Activated naive CD4-positive, alpha-beta T cell treated with anti-CD3 and anti-CD28 coated beads, Interleukin-2, amount 50 U/mL, for 72 hours (primary cell): ENCODE measurements around the gene ARID3A. TPM values are rescaled to one million over a fixed set of nuclear protein-coding genes. Genes with fewer than 3 reads are reported as not detected.
"Not testable (repeated sequence)": the region's sequence is repeated elsewhere in the genome, so short reads cannot be mapped to it uniquely, and the experiment has no call there.

Experiments used
- ATAC-seq, 2 donors: fragments of 150-1000 bp; cut with Tn5 transposase; 2 replicates each; pipeline ENCODE4 v1.10.0; 2021; ENCODE audit warnings: mild to moderate bottlenecking in 2 of 2, moderate library complexity in 2 of 2
- DNase-seq, 2 donors: peaks; one replicate each; pipeline ENCODE4 v3.0.0; 2021 to 2022; ENCODE audit warnings: low spot score in 2 of 2
- H3K27ac Mint-ChIP-seq, 2 donors: one replicate each; pipeline ENCODE4 v1.8.0; 2022; ENCODE audit warnings: mild to moderate bottlenecking in 2 of 2, mixed read lengths in 2 of 2
- H3K36me3 Mint-ChIP-seq, 2 donors: one replicate each; pipeline ENCODE4 v1.8.0; 2022; ENCODE audit warnings: mixed read lengths in 2 of 2
- H3K9me3 Mint-ChIP-seq, 2 donors: one replicate each; pipeline ENCODE4 v1.8.0; 2022; ENCODE audit warnings: mixed read lengths in 2 of 2
- total RNA-seq, 2 donors: library from RNA; stranded (reverse); gene quantifications; one replicate each; pipeline ENCODE4 v1.2.3, GENCODE V29; 2022

Gene ARID3A
- total RNA-seq, 2 donors from 2014 or later = 22.4 to 35.7 TPM

DNA sequence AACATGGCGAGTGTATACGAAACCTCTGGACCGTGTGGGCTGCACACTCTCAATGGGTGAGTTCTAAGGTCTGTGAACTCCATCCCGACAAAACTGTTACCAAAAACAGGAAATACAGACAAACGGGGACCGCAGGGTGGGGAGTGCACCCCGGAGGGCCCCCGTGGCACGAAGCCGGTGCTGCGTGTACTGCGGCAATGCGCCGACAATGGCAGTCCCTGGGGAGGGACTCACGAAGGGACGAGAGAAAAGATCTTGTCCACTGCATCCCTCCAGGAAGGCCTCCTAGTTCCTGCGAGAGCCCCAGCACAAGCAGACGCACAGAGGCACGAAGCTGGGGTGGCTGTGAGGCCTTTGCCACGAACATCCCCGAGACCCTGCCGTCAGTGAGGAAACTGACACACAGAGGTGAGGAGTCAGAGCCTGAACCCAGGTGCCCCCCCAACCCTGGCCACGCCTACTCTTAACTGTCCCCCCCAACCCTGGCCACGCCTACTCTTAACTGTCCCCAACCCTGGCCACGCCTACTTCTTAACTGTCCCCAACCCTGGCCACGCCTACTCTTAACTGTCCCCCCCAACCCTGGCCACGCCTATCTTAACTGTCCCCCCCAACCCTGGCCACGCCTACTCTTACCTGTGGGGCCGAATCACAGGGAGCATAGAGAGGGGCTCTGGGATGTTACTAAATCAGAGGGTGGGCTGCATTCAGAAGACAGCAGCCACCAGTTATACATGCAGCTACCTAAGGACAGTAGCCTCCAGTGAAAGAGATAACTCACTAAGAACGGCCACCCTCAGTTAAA is 37.1 kb upstream of the ARID3A start:
- DNase-seq (no peak), ATAC-seq (no peak)
- H3K9me3 Mint-ChIP-seq = no peaks in the 10 kb centered on the region
- H3K27ac Mint-ChIP-seq = no peak overlapping the region
- peaks cover 0 to 4% of the 10 kb centered on the region in 2 donors for H3K36me3 Mint-ChIP-seq

DNA sequence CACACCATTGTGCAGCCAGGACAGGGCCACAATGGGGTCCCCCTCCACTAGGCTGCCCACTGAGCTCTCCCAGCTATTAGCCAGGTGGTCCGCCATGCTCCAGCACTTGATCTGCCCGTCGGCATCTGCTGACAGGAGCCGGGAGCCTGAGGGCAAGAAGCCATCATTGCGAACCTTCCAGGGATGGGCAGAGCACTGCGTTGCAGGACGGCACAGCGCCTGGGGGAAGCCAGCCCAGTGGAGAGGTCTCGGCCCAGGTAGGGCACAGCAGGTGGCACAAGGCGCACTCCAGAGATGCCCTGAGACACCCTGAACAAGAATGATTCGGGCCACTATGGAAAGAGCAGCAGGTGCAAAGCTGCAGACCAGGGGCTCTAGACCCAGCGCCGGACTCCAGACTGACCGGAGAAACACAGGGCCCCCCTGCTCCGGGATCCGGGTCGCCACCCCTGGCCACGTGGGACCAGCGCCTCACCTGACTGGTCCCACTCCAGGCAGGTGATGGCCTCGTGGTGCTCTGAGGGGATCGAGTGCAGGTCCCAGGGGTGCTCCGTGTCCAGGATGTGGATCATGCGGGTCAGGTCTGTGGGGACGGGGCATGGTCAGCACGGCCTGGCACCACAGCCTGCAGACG is 36.1 kb upstream of the ARID3A start:
- ATAC-seq (no peak), DNase-seq (no peak)
- Mint-ChIP-seq H3K27ac (peak overlapping the region in 1 of 2 donors; percentile 63), H3K36me3 (peaks cover 0 to 4% of the 10 kb centered on the region in 2 donors), H3K9me3 (no peaks in the 10 kb centered on the region)

DNA sequence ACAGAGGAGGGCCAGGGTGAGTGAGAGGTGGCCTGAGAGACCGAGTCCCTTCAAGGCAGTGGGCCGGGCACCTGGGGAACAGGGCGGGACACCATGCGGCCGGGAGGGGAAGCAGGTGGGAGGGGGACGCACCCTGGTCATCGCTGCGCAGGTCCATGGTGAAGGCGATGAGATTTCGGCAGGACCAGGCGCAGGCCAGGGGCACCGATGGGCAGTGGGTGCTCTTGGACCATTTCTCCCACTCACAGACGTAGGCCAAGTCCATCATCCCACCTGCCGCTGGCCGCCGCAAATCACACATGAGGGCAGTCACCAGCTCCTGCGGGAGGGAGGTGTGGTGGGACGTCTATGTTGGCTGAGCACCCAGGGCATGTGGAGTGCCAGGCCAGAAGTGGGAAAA is 35.0 kb upstream of the ARID3A start:
- no peak for DNase-seq
- Mint-ChIP-seq H3K27ac (peak overlapping the region; percentile 26 to 84), H3K9me3 (no peaks in the 10 kb centered on the region), H3K36me3 (peaks cover 0 to 4% of the 10 kb centered on the region in 2 donors)
- ATAC-seq = no peak

DNA sequence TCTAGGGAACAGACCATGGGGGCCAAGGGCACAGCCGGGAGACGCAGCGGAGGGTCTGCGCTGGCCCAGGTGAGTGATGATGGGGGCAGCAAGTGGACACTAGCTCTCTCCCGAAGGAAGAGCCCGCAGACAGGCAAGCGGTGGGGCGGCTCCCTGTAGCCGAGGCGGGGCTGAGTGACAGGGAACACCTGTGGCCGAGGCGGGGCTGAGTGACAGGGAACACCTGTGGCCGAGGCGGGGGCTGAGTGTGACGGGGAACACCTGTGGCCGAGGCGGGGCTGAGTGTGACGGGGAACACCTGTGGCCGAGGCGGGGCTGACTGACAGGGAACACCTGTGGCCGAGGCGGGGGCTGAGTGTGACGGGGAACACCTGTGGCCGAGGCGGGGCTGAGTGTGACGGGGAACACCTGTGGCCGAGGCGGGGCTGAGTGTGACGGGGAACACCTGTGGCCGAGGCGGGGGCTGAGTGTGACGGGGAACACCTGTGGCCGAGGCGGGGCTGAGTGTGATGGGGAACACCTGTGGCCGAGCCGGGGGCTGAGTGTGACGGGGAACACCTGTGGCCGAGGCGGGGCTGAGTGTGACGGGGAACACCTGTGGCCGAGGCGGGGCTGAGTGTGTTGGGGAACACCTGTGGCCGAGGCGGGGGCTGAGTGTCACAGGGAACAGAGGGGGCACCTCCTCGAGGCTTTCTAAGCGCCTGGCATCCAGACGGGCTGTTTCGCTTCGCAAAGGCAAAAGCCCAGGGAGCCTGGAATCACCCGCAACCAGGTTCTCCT is 34.2 kb upstream of the ARID3A start:
- H3K36me3 Mint-ChIP-seq, DNase-seq, ATAC-seq, H3K9me3 Mint-ChIP-seq: not testable (repeated sequence)
- peak overlapping the region; percentile 93 to 97 for H3K27ac Mint-ChIP-seq

DNA sequence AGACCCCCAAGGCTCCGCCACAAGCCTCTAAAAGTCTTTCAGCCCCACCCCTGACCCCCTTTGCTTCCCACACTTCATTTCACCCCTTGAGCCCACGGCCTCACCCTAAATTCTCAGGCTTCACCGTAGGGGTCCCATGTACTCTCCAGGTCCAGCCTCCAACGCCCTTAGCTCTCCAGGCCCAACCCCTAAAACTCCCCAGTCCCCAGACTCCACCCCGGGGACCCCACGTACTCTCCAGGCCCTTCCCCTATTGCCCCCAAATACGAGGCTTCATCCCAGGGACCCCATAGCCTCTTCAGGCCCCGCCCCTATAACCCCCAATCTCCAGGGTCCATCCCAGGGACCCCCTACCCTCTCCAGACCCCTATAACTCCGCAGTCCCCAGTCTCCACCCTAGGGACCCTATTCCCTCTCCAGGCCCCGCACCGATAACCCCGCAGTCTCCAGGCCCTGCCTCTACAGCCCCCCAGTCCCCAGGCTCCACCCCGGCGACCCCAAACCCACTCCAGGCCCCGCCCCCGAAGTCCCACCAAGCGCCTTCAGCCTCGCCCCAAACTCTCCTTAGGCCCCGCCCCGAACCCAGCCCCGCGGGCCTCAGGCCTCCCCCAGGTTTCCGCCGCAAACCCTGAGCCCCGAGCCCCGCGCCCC is 33.5 kb upstream of the ARID3A start:
- no peak for DNase-seq

DNA sequence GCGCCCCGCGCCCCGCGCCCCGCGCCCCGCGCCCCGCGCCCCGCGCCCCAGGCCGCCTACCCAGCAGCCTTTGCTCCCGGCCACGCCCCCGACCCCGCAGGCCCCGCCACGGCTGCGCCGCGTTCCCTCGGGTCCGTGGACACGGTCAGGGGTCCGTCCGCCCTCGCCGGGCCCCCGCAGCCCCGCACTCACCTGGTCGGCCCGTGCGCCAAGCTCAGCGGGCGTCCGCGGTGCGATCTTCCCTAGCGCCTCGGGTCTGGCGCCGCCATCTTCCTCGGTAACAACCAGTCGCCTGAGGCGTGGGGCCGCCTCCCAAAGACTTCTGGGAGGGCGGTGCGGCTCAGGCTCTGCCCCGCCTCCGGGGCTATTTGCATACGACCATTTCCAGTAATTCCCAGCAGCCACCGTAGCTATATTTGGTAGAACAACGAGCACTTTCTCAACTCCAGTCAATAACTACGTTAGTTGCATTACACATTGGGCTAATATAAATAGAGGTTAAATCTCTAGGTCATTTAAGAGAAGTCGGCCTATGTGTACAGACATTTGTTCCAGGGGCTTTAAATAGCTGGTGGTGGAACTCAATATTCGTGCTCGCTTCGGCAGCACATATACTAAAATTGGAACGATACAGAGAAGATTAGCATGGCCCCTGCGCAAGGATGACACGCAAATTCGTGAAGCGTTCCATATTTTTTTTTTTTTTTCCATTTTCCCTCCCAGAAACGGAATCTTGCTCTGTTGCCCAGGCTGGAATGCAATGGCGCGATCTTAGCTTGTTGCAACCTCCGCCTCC is 32.7 kb upstream of the ARID3A start, which contains the start of the genes MED16 and RNU6-9:
Gene MED16 (minus strand): TSS at position 294 of the 796 bp plus-strand sequence. CDS start 2,056 bp downstream, outside the sequence.
Gene RNU6-9 (plus strand): TSS at position 591 of the 796 bp plus-strand sequence.
- ATAC-seq (peak; percentile 95 to 96), DNase-seq (peak; percentile 88 to 90)
- H3K27ac Mint-ChIP-seq = peak within 1 kb of the TSS; percentile 97 to 100
- no peaks in the 10 kb centered on the region for H3K9me3 Mint-ChIP-seq
- peaks cover 0 to 4% of the 10 kb centered on the region in 2 donors for H3K36me3 Mint-ChIP-seq

More for the DNA sequence above, 33.5 kb upstream of the ARID3A start:
- ATAC-seq = no peak
- Mint-ChIP-seq H3K27ac (peak overlapping the region; percentile 93 to 97), H3K9me3 (no peaks in the 10 kb centered on the region), H3K36me3 (peaks cover 0 to 4% of the 10 kb centered on the region in 2 donors)

DNA sequence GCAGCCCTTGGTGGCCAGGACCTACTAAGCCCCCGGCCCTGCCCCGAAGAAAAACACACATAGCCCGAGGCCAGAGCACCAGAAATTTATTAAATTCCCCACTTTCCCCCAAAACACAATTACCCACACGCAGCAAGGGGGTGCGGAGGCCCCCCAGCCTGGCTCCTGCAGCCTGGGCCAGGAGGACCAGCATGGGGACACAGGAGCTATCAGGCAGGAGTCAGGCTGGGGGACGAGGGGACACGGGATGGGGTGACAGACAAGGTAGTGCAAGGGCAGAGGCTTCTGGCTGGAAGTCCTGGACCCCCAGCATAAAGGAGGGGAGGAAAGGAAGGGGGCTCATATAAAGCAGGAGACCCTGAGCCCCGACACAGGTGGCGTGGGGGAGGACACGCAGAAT is 29.4 kb upstream of the ARID3A start:
- H3K27ac Mint-ChIP-seq = peak overlapping the region in 1 of 2 donors; percentile 64
- peaks cover 0 to 4% of the 10 kb centered on the region in 2 donors for H3K36me3 Mint-ChIP-seq
- H3K9me3 Mint-ChIP-seq = no peaks in the 10 kb centered on the region
- DNase-seq (no peak), ATAC-seq (no peak)

DNA sequence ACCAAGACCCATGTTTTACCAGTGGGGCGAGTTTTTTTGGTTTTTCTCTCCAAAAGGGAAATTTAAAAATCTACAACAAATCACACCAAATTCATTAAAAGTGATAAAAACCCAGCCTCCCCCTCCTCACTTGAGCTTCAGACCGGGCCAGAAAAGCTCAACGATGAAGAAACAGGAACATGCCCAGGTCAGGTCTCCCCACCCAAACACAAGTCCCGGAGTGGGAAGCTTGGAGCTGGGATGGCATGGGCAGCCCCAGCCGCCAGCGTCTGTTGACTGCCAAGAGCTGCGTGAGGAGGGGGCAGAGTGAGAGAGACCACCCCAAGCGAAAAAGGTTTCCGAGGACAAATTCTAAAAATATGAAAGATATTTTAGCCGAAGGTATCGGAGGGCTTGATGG is 28.8 kb upstream of the ARID3A start:
- DNase-seq = no peak
- ATAC-seq = no peak
- H3K27ac Mint-ChIP-seq = peak overlapping the region in 1 of 2 donors; percentile 64
- no peaks in the 10 kb centered on the region for H3K9me3 Mint-ChIP-seq
- H3K36me3 Mint-ChIP-seq = peaks cover 0 to 4% of the 10 kb centered on the region in 2 donors

DNA sequence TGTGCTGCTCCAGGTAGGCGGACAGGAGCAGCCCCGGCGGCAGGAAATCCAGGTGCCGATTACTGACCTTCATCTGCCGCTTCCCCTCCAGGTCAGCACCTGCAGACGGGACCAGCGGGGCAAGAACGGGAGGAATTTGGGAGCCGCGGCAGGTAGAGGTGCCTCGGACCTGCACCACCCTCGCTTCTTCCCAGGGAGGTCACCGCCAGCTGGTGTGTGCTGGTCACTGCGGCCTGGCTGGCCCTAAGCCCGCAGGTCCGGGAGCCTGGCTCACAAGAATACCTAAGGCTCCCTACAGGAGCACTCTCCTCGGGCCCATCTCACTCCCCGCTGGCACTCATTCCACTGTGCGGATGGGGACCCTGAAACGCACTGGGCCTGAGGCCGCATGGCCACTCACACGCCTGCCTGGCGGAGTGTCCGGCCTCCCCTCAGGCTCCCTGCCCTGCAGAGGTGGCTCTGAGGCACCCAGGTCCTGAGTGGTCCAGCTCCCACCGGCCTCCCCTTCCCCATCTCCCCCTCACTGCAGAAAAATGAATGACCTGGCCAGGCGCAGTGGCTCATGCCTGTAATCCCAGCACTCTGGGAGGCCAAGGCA is 28.3 kb upstream of the ARID3A start:
- DNase-seq = no peak
- Mint-ChIP-seq H3K27ac (no peak overlapping the region), H3K36me3 (peaks cover 0 to 4% of the 10 kb centered on the region in 2 donors), H3K9me3 (no peaks in the 10 kb centered on the region)
- no peak for ATAC-seq

DNA sequence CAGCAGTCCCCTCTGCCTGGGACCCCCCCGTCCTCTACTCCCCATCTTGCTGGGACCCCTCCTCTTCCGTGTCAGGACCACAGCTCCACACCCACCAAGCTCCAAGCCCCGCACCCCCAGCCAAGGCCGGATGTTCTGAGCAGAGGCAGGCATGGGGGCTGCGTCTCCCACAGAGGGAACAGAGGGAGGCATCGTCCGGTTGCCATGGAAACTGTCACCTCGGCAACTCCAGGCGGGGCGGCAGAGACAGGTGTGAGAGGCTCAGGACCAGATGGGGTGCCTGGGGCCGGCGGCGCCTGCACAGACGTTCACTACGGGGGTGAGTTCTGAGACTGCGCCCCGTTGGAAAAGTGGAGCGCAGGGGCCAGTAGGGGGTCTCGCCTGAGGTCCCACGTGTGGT is 27.2 kb upstream of the ARID3A start:
- ATAC-seq (peak in 1 of 2 donors; percentile 17), DNase-seq (peak in 1 of 2 donors; percentile 27)
- no peaks in the 10 kb centered on the region for H3K9me3 Mint-ChIP-seq
- no peak overlapping the region for H3K27ac Mint-ChIP-seq
- H3K36me3 Mint-ChIP-seq = no peaks in the 10 kb centered on the region

DNA sequence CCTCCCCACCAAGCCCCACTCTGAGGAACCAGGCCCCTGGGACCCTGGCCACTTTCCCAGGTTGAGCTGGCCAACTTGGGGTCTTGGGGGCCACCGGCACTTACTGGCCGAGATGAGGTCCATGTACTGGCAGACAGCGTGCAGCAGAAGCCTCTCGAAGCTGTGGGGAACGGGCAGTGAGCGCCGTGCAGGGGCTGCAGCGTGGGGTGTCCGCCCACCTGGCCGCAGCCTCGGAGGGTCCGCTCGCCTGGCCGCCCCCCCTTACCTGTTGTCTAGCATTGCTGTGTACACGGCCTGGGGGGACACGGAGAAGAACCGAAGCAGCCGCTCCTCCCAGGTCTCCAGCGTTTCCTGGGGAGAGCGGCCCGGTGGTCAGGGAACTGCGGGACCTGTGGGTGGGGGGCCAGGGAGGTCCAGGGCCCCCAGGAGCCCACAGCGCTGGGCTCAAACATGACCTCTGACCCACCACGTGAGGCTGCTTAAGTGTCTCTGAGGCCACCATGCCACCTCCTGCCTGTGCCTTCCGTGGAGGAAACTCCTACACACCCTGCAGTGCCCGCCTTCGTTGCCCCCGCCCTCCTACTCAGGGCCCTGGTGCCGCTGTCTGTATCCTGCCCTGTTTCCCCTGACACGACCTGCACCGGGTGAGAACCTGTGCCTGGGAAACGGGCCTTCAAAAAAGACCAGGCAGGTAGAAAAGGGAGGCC is 26.3 kb upstream of the ARID3A start:
- H3K36me3 Mint-ChIP-seq = no peaks in the 10 kb centered on the region
- no peaks in the 10 kb centered on the region for H3K9me3 Mint-ChIP-seq
- ATAC-seq = no peak
- H3K27ac Mint-ChIP-seq = no peak overlapping the region
- no peak for DNase-seq

DNA sequence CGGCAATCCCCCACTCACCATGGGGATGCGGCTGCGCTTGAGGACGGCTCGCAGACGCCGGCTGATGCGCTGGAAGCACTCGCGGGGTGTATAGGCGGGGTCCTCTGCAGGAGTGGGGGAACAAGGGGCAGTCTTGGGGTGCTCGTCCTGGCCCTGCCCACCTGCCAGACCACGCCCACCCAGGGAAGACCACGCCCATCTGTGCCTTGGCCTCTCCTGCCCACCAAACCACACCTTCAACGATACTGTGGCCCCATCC is 25.9 kb upstream of the ARID3A start:
- Mint-ChIP-seq H3K9me3 (no peaks in the 10 kb centered on the region), H3K36me3 (no peaks in the 10 kb centered on the region), H3K27ac (no peak overlapping the region)
- peak; percentile 6 to 29 for ATAC-seq
- DNase-seq = no peak

DNA sequence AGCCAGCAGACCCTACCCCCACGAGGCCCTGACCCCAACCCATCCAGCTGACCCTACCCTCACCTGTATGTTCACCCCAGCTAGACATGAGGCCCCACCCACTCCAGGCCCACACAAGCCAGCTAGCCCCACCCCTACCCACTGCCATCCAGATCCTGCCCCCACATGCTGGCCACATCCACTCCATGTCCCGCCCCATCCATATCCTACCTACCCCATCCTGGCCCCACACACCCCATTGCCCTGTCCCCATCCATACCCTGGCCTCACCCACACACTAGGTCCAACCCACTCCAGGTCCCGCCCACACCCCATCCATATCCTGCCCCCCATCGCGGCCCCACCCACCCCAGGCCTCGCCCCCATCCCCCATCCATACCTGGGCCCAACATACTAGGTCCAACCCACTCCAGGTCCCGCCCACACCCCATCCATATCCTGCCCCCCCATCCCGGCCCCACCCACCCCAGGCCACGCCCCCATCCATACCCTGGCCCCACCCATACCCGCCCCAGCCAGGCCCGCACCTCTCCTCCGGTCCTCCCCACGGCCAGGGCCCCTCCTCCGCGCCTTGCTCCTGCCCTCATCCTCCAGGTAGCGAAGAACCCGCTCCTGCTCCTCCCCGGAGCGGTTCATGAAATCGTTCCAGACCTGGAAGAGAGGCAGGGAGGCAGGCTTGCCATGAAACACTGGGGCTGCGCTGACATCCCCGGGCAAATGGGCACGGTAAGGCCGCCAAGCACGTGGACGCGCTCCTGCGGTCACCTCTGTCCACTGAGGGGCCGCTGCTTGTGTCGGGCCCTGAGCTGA is 25.3 kb upstream of the ARID3A start:
- Mint-ChIP-seq H3K27ac (peak overlapping the region in 1 of 2 donors; percentile 29), H3K36me3 (no peaks in the 10 kb centered on the region), H3K9me3 (no peaks in the 10 kb centered on the region)
- DNase-seq (peak in 1 of 2 donors; percentile 35), ATAC-seq (peak; percentile 32 to 75)
